Upper lobe of left lung (tissue), 4 donors: Measurements from ENCODE around the gene CRK.

Experiments
- POLR2A ChIP-seq, 4 donors: fragments of 450-650 bp; IDR thresholded peaks; one replicate each; pipeline ENCODE4 v1.5.1; 2016 to 2017; ENCODE audit warnings: antibody characterized with exemption in 4 of 4, mild to moderate bottlenecking in 2 of 4
- TF ChIP-seq, protein P1 (sequence below), 6 experiments: fragments of 450-650 bp in 4 of 6; fragments of 200-600 bp in 2 of 6; sonication (generic) in 2 of 6; IDR thresholded peaks; one replicate each; pipeline ENCODE4 v1.5.1; 2016 to 2019; ENCODE audit warnings: antibody characterized with exemption in 6 of 6

DNA sequence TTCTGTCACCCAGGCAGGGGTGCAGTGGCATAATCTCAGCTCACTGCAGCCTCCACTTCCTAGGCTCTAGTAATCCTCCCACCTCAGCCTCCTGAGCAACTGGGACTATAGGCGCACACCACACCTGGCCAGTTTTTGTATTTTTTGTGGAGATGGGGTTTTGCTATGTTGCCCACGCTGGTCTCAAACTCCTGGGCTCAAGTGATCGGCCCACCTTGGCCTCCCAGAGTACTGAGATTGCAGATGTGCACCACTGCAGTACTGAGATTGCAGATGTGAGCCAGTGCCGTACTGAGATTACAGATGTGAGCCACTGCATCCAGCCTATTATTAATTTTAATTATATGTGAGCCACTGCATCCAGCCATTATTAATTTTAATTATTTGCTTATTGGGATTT, 13.8 kb downstream of the CRK start:
- TF ChIP-seq, protein P1, sequence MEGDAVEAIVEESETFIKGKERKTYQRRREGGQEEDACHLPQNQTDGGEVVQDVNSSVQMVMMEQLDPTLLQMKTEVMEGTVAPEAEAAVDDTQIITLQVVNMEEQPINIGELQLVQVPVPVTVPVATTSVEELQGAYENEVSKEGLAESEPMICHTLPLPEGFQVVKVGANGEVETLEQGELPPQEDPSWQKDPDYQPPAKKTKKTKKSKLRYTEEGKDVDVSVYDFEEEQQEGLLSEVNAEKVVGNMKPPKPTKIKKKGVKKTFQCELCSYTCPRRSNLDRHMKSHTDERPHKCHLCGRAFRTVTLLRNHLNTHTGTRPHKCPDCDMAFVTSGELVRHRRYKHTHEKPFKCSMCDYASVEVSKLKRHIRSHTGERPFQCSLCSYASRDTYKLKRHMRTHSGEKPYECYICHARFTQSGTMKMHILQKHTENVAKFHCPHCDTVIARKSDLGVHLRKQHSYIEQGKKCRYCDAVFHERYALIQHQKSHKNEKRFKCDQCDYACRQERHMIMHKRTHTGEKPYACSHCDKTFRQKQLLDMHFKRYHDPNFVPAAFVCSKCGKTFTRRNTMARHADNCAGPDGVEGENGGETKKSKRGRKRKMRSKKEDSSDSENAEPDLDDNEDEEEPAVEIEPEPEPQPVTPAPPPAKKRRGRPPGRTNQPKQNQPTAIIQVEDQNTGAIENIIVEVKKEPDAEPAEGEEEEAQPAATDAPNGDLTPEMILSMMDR (IDR thresholded peaks at IDR 0.05) = no peak
- TF ChIP-seq POLR2A (IDR thresholded peaks at IDR 0.05) = no peak
